AG04450 (cell line): ENCODE results near the gene CDX1. TPM values are rescaled to one million over a fixed set of nuclear protein-coding genes. Genes with fewer than 3 reads are reported as not detected.
A peak's percentile ranks its signal among the peaks of the same experiment; 100 is the strongest.

Source experiments
- CTCF ChIA-PET: fragments of 300-600, 350-600 bp; formaldehyde crosslinking; extraction: SDS; loops from one replicate; lab custom pipeline; 2022; ENCODE audit warnings: antibody characterized with exemption, inconsistent platforms; lab: Charles Lee
- POLR2A ChIA-PET: fragments of 350-600 bp; formaldehyde crosslinking; extraction: SDS; loops from one replicate; lab custom pipeline; 2021; ENCODE audit warnings: antibody characterized with exemption, inconsistent platforms; lab: Yijun Ruan, JAX
- DNase-seq: peaks from one replicate; pipeline ENCODE4 v3.0.0-alpha.2; 2011; ENCODE audit warnings: low read depth, low spot score
- H3K27ac ChIP-seq: one replicate; pipeline ENCODE4 v1.5.1; 2012; ENCODE audit warnings: low read depth, low read length, control low read depth
- H3K27me3 ChIP-seq: one replicate; pipeline ENCODE4 v1.6.0; 2012; ENCODE audit warnings: low read length; ENCODE audit not compliant: control insufficient read depth, insufficient read depth
- H3K4me3 ChIP-seq: 2 replicates; pipeline ENCODE4 v1.5.1; 2011; ENCODE audit warnings: mild to moderate bottlenecking, low read depth, low read length, control low read depth
- H3K9me3 ChIP-seq: 2 replicates; pipeline ENCODE4 v1.5.1; 2012; ENCODE audit warnings: low read length; ENCODE audit not compliant: control insufficient read depth, insufficient read depth
- CTCF ChIP-seq: IDR thresholded peaks from 2 replicates; pipeline ENCODE4 v1.5.1; 2011; ENCODE audit warnings: low read depth, low read length, control low read depth, inconsistent platforms
- polyA plus RNA-seq: library from polyadenylated mRNA; depleted of rRNA; stranded (reverse); fragments of >200 nt; gene quantifications from 2 replicates; pipeline ENCODE4 v1.2.3, GENCODE V29; 2011

CDX1 gene
- polyA plus RNA-seq, 1 experiment: 0.30 TPM

GRCh38 chr5:150136305-150137167, 30.0 kb upstream of the CDX1 start:
- ChIA-PET POLR2A (interaction anchor here (1.2 kb wide), 1 partner anchor 9 kb away, joined by 3 read pairs; no protein-coding TSS in a partner anchor), CTCF (interaction anchor here (0.7 kb wide), 1 partner anchor 82 kb away, joined by 3 read pairs; no protein-coding TSS in a partner anchor)
- Histone ChIP-seq H3K27me3 (no peaks in the 10 kb centered on the region), H3K27ac (peak overlapping the region; percentile 100), H3K9me3 (no peaks in the 10 kb centered on the region; the same call in 1 of the 2 replicates), H3K4me3 (no peak overlapping the region)
- no peak for DNase-seq
- no peak for TF ChIP-seq CTCF

GRCh38 chr5:150137168-150137957, 29.2 kb upstream of the CDX1 start:
- ChIA-PET CTCF (interaction anchor here (0.7 kb wide), 1 partner anchor 18 kb away, joined by 3 read pairs; the partner anchor contains the start of gene PDGFRB), POLR2A (no interaction called here)
- Histone ChIP-seq H3K4me3 (no peak overlapping the region), H3K27ac (peak overlapping the region; percentile 100), H3K27me3 (no peaks in the 10 kb centered on the region), H3K9me3 (no peaks in the 10 kb centered on the region; the same call in 1 of the 2 replicates)
- no peak for TF ChIP-seq CTCF
- no peak for DNase-seq

- ChIA-PET CTCF (interaction anchor here (0.7 to 1.9 kb wide), 5 partner anchors 7 to 81 kb away, joined by 3 to 8 read pairs (median 5); partner anchors contain the start of gene PDGFRB), POLR2A (interaction anchor here (1.1 to 4.0 kb wide), 6 partner anchors 15 to 145 kb away, joined by 3 to 31 read pairs (median 4); partner anchors contain the start of gene PDGFRB)
- no peaks in the 10 kb centered on the region; the same call in 1 of the 2 replicates for H3K9me3 ChIP-seq
- no peak for TF ChIP-seq CTCF
- DNase-seq: no peak
- no peaks in the 10 kb centered on the region for H3K27me3 ChIP-seq
- H3K4me3 ChIP-seq: peak overlapping the region; percentile 41
- peak overlapping the region; percentile 100 for H3K27ac ChIP-seq
Measured at GRCh38 chr5:150137997-150138396, 28.6 kb upstream of the CDX1 start.

- H3K4me3 ChIP-seq: peak overlapping the region; percentile 41
- peak; percentile 90 for DNase-seq
- CTCF ChIA-PET: interaction anchor here (0.6 to 1.9 kb wide), 7 partner anchors 8 to 213 kb away, joined by 3 to 8 read pairs (median 5); partner anchors contain the start of gene PDGFRB
Measured at GRCh38 chr5:150138551-150139265, 27.9 kb upstream of the CDX1 start.

More at GRCh38 chr5:150138551-150139265, 27.9 kb upstream of the CDX1 start:
- TF ChIP-seq CTCF: no peak
- H3K27me3 ChIP-seq: no peaks in the 10 kb centered on the region
- peak overlapping the region; percentile 100 for H3K27ac ChIP-seq
- POLR2A ChIA-PET: interaction anchor here (1.1 to 4.0 kb wide), 8 partner anchors 14 to 296 kb away, joined by 3 to 31 read pairs (median 3); partner anchors contain the start of gene PDGFRB
- no peaks in the 10 kb centered on the region; the same call in 1 of the 2 replicates for H3K9me3 ChIP-seq
